ENCODE results near the gene OR6S1.
"Not testable (repeated sequence)": the region's sequence is repeated elsewhere in the genome, so short reads cannot be mapped to it uniquely, and the experiment has no call there.

OR6S1 gene

DNA sequence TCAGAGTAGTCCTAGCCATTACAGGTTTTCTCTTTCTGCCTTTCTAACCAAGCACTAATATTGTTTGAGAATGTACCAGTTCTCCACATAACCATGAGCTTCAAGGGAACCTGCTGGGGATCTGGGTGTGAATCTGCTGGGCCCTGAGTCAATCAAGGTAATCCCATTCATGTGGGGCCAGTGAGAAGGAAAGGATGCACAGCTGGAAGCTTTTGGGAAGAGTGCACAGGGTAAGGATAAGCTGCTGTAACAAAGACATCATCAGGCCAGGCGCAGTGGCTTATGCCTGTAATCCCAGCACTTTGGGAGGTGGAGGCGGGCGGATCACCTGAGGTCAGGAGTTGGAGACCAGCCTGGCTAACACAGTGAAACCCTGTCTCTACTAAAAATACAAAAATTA, 45.8 kb downstream of the OR6S1 start:
- in situ Hi-C loops (cut with HindIII; ENCODE audit: low pct_ligation_motif_present, low pct_unique_long_range_greater_than_20kb, low sequenced_read_pairs); DNase-seq: not testable (repeated sequence)

DNA sequence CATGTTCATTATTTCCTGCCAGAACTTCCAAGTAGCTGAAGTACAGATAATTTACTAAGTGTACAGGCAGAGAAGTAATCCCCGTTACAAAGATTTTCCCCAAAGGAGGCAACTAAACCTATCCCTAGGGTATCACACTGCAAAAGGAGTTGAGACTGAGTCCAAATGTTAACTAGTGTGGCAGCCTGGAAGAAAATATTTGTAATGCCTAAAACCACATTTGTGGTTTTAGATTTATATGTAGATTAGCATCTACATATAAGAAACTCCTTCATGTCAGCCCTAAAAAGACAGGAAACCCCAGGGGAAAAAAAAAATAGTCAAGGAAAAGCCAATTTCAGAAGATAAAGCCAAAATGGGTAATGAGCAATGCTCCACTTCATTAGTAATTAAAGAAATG, 48.9 kb downstream of the OR6S1 start:
- in situ Hi-C loops (cut with HindIII; ENCODE audit: low pct_ligation_motif_present, low pct_unique_long_range_greater_than_20kb, low sequenced_read_pairs) = no loop called here
- no peak for DNase-seq

DNA sequence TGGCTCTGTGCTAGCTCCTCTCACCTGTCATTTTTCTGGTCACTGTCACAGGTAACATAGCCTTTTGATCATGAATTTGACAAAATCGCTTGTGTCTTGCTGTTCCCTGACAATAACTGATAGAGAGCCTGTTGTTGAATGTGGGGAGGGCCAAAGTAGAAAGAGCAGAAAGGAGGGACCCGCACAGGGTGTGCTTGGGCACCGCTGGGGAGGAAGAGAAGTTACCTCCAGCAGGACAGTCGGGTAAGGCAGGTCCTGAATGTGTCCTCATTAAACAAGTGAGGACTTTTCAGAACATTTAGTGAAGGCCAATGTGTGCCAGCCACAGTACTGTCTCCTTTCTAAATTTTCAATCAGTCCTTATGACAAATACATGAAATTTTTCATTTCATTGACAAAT, 50.3 kb downstream of the OR6S1 start, which contains the start of gene RNASE12:
RNASE12 (minus strand) TSS at position 142 of the 400 bp plus-strand sequence. CDS start 653 bp downstream, outside the sequence.
- no peak for DNase-seq
- in situ Hi-C loops (cut with HindIII; ENCODE audit: low pct_ligation_motif_present, low pct_unique_long_range_greater_than_20kb, low sequenced_read_pairs) = no loop called here
